HG03039 (cell line): ENCODE results near the gene PYGO2.
"Not testable (repeated sequence)": the region's sequence is repeated elsewhere in the genome, so short reads cannot be mapped to it uniquely, and the experiment has no call there.

Experiments
- ATAC-seq: cut with Tn5 transposase; IDR thresholded peaks from one replicate; pipeline ENCODE4 v1.9.1; 2021; ENCODE audit warnings: mild to moderate bottlenecking, moderate library complexity; ENCODE audit not compliant: unreplicated experiment

The PYGO2 gene

DNA sequence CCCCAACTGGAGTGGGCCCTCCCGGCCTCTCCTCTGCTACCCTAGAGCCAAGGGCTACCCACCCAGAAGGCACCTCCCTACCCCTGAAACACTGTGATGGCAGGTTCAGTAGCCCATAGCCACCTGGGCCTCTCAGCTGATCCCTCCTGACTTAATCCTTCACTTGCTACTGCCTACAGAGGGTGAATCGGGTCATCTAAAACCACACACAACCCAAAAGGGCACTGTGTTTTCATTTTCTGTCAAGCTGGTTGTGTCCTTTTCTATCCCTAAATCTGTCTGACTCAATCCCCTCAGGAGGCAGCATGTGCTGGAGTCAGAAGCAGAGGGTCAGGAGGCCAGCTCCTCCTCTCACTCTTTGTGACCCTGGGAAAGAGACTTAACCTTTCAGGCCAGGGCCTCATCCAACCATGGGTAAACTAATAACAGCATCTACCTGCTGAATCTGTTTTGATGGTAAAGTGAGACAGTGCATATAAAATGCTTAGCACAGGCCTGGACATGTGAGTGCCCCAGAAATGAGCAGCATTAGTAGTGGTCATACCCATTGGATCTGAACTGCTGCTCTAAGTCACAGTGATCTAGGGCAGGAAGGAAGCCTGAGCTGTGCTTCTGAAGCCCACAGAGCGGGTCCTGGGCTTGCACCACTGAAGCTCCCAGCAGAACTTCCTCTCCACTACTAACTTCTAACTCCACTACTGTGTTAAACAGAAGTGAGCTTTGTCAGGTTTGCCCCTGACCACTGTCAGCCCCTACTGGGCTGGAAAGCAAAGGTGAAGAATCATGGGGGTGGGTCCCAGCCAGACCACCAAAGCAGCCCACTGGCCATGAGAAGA is 36.0 kb downstream of the PYGO2 start:
- no peak for ATAC-seq

DNA sequence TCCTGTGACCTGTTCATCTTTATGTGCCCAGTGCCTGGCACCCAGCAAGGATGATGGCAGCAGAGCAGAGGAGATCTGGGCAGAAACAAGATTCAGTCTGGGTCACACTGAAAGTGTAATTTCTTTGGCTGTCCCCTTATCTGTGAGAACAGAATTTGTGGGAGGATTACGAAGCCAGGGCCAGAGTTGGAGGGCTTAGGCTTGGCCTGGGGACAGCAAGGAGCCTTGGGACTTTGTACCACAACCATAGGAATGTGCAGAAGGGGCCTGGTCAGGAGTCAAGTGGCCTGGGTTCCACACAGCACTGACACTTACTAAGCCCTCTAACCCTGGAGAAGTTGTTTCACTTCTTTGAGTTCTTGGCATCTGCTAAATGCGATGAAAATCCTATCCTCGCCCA is 37.9 kb downstream of the PYGO2 start:
- no peak for ATAC-seq

DNA sequence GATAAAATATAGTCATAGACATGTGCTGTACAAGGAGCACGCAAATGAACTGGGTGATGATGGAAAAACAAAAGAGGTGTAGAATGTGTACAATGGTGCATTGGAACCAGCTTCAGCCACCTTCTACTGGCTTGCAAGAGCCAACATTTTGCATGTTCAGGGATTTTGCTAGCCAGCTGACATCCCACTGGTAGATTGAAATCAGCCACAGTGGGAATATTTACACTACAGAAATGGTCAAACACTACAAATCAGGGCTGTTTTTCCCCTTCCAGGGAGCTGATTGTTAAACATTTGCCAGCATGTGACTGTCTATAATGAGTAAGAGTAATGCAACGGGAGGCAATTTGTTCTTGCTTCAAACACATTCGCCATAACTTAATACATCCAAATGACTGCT is 48.3 kb downstream of the PYGO2 start:
- no peak for ATAC-seq

DNA sequence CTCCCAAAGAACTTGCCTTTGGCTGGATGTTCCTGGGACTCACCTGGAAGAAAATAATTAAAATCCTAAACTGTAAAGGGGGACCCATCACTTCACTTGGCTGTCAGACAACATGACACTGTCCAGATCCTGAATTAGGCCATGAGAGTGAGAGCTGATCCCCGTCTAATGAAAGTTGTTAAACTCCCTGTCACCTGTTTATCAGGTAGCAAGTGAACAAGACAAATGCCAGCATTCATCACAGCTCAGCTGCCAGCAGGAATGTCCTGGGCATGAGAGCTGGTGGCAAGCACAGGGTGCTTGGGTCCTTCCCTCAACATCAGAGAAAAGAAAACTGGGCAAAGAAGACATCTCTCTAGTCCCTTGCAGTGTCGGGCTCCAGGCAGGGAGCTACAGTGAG is 48.8 kb downstream of the PYGO2 start:
- no peak for ATAC-seq

DNA sequence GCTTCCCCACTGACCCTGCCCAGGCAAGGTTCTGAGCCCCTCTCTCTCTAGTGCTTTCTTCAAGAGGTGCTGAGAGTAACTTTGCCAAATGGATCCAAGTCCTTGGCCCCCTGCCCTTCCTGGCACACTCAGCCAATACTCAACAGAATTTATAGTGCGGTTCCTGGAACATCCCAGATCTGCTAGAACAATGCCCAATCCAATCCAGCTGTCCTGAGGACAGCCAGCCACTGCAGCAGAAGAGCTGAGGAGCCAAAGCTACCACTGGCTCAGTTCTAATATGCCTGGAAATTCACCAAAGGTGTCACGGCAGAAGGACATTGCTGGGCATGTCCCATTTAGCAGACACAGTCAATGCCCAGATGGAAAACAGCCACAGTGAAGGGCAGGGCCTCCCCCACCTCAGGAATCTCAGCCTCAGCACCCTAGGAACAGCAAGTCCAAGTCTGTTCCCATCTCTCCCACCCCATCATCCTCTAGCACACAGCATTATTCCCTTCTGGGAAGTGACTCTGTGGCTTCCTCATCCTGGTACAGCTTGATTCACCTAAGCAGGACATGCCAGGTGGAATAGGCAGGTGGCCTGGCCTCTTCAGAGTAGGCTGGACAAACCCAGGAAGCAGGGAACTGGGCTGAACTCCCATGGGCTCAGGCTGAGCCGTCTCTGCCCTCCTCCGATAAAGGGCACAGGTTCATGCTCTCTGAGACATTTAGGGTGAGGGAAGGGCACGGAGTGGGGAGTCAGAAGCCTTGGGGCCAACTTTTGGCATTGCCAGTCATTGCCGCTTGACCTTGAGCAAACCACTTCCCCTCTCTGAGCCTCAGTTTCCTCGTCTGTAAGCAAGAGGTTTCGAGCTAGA is 49.7 kb downstream of the PYGO2 start:
- ATAC-seq: no peak

DNA sequence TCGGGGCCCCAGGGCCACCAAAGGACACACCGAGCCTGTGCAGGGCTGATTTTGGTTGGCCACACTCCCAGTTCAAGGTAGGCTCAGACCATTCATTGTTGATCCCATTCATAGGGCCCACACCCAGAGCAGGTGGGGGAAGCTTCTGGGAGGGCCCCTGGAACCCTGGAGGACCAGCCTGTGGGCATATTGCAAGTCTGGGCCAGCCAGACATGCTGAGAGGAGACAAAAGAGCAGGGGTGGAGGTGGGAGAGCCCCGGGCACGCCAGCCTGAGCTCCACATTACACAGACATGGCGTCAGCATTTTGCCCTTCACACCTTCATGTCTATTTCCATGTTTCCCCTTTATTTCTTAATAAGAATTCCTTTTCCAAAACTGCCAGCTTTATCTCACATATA is 50.7 kb downstream of the PYGO2 start:
- ATAC-seq: no peak

DNA sequence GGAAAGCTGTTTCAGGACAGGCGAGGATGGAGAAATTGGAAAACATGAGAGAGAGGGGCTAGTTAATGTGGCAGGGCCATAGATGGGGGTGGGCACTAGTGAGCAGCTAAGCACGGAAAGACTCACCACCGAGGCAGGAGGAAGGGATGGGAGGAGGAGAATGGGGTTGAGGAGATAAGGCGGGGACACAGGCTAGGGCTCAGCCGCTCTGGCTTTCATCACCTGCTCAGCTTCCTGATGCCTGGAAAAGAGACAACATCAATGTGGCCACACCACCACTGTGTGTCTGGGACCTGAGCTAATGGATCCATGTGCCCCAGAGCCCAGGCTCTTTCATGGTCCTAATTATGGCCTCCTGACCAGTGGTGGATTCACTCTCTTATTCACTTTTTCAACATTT is 52.6 kb downstream of the PYGO2 start:
- no peak for ATAC-seq

DNA sequence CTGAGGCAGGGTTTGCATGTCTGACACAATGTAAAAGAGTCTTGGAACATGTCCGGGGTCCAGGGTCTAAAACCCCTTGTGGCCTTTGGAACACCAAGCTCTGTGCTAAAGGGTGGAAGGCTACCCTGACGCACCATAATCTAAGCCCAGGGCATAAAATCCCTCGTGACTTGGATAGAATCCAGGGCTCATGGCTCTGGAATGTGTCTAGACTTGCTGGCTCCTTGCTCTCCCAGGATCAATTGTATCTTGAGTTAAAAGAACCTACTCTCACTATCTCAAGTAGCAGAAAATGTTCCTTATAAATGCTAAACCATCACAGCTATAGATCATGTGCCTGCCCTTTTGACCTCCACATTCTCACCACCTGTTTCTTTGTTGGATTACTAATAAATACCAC is 53.5 kb downstream of the PYGO2 start:
- not testable (repeated sequence) for ATAC-seq
